Mesendoderm (in vitro differentiated cells): ENCODE results near the gene ZNF584. TPM values are rescaled to one million over a fixed set of nuclear protein-coding genes. Genes with fewer than 3 reads are reported as not detected.
A peak's percentile ranks its signal among the peaks of the same experiment; 100 is the strongest.

Experiments used
- DNase-seq: peaks from one replicate; pipeline ENCODE4 v3.0.0; 2013
- H2AK5ac ChIP-seq: 2 replicates; pipeline ENCODE4 v1.6.1; 2013; ENCODE audit warnings: low read length, inconsistent platforms
- H2BK120ac ChIP-seq: 2 replicates; pipeline ENCODE4 v1.6.1; 2013; ENCODE audit warnings: low read depth, mild to moderate bottlenecking, low read length, moderate library complexity, mixed read lengths
- H2BK15ac ChIP-seq: replicated peaks from 2 replicates; pipeline ENCODE4 v1.6.1; 2013; ENCODE audit warnings: low read depth, mild to moderate bottlenecking, moderate library complexity
- H2BK5ac ChIP-seq: 2 replicates; pipeline ENCODE4 v1.6.1; 2013; ENCODE audit warnings: low read length, inconsistent platforms
- H3K18ac ChIP-seq: 2 replicates; pipeline ENCODE4 v1.6.1; 2013; ENCODE audit warnings: mild to moderate bottlenecking, low read length, mixed read lengths
- H3K23ac ChIP-seq: one replicate; pipeline ENCODE4 v1.6.1; 2013; ENCODE audit warnings: low read length
- H3K27ac ChIP-seq: 2 replicates; pipeline ENCODE4 v1.5.1; 2013; ENCODE audit warnings: low read depth, mild to moderate bottlenecking, inconsistent platforms, low read length, moderate library complexity
- H3K27me3 ChIP-seq: 2 replicates; pipeline ENCODE4 v1.6.1; 2013; ENCODE audit warnings: low read length, control low read depth, mild to moderate bottlenecking, inconsistent platforms; ENCODE audit not compliant: insufficient read depth, poor library complexity
- H3K36me3 ChIP-seq: 2 replicates; pipeline ENCODE4 v1.6.1; 2013; ENCODE audit warnings: low read length, inconsistent platforms; ENCODE audit not compliant: control insufficient read depth, insufficient read depth
- H3K4ac ChIP-seq: one replicate; pipeline ENCODE4 v1.6.1; 2013; ENCODE audit warnings: low read depth, mild to moderate bottlenecking, low read length, moderate library complexity
- H3K4me1 ChIP-seq: 2 replicates; pipeline ENCODE4 v1.6.1; 2013; ENCODE audit warnings: low read depth, low read length, inconsistent platforms; ENCODE audit not compliant: control insufficient read depth
- H3K4me2 ChIP-seq: 2 replicates; pipeline ENCODE4 v1.6.1; 2013; ENCODE audit warnings: low read length
- H3K4me3 ChIP-seq: 2 replicates; pipeline ENCODE4 v1.5.1; 2013; ENCODE audit warnings: mild to moderate bottlenecking, low read length
- H3K56ac ChIP-seq: one replicate; pipeline ENCODE4 v1.6.1; 2013; ENCODE audit warnings: low read length
- H3K79me1 ChIP-seq: 2 replicates; pipeline ENCODE4 v1.6.1; 2013; ENCODE audit warnings: low read length, inconsistent platforms
- H3K79me2 ChIP-seq: 2 replicates; pipeline ENCODE4 v1.6.1; 2013; ENCODE audit warnings: mild to moderate bottlenecking, low read length; ENCODE audit not compliant: control insufficient read depth, insufficient read depth
- H3K9ac ChIP-seq: 2 replicates; pipeline ENCODE4 v1.6.1; 2013; ENCODE audit warnings: low read length, inconsistent platforms
- H4K5ac ChIP-seq: one replicate; pipeline ENCODE4 v1.6.1; 2013; ENCODE audit warnings: low read length
- H4K8ac ChIP-seq: one replicate; pipeline ENCODE4 v1.6.1; 2013; ENCODE audit warnings: low read depth, mild to moderate bottlenecking, control low read depth, low read length, moderate library complexity
- WGBS: extraction: QIAGEN DNeasy Blood & Tissue Kit; methylation state at CpG from one replicate; pipeline ENCODE4 v1.1.7; 2013; ENCODE audit warnings: low lambda C conversion rate, missing lambda C conversion rate; ENCODE audit not compliant: insufficient coverage; ENCODE audit errors: extremely low coverage; 5-methylcytosine and 5-hydroxymethylcytosine counted together
- polyA plus RNA-seq, 2 experiments: library from polyadenylated mRNA; stranded (reverse); fragments of 200-250 nt; gene quantifications; one replicate each; pipeline ENCODE4 v1.2.3, GENCODE V29; 2013

Gene ZNF584
- 2.0 TPM for polyA plus RNA-seq (2013, experiment 1 of 2)
- 1.9 TPM for polyA plus RNA-seq (2013, experiment 2 of 2)

GRCh38 chr19:58408152-58409009 lies at the start of gene ZNF584:
Gene ZNF584 (plus strand): TSS chr19:58408649. CDS start chr19:58409148, 499 bp downstream.
- H3K27me3 ChIP-seq: no peaks in the 10 kb centered on the region
- peak; percentile 97 for DNase-seq
- H3K4me3 ChIP-seq: peak within 1 kb of the TSS; percentile 93
- peak within 1 kb of the TSS; percentile 99 for H3K4me2 ChIP-seq
- H3K9ac ChIP-seq: peak within 1 kb of the TSS; percentile 95
- H4K5ac ChIP-seq: no peak within 1 kb of the TSS
- no peak within 1 kb of the TSS for H2BK15ac ChIP-seq
- H3K36me3 ChIP-seq: no peaks in the 10 kb centered on the region
- H3K56ac ChIP-seq: peak within 1 kb of the TSS; percentile 99
- WGBS: no CpG with 5 or more reads among the region's 100 CpGs
- H2AK5ac ChIP-seq: no peak within 1 kb of the TSS
- H3K4me1 ChIP-seq: peaks cover 4% of the 10 kb centered on the region
- peak within 1 kb of the TSS; percentile 4 for H3K4ac ChIP-seq
- H3K23ac ChIP-seq: peak within 1 kb of the TSS; percentile 80
- peak within 1 kb of the TSS; percentile 31 for H3K18ac ChIP-seq
- H4K8ac ChIP-seq: no peak within 1 kb of the TSS
- H3K79me1 ChIP-seq: no peaks in the 10 kb centered on the region
- H3K27ac ChIP-seq: peak within 1 kb of the TSS; percentile 51
- H2BK5ac ChIP-seq: no peak within 1 kb of the TSS
- no peak within 1 kb of the TSS for H2BK120ac ChIP-seq
- no peaks in the 10 kb centered on the region for H3K79me2 ChIP-seq

GRCh38 chr19:58361900-58362271 lies 46.6 kb upstream of the ZNF584 start:
- H3K79me2 ChIP-seq: no peaks in the 10 kb centered on the region
- peak overlapping the region; percentile 12 for H2BK5ac ChIP-seq
- peak overlapping the region; percentile 92 for H3K4me2 ChIP-seq
- peak overlapping the region; percentile 98 for H3K4me3 ChIP-seq
- H4K8ac ChIP-seq: peak overlapping the region; percentile 82
- H3K4me1 ChIP-seq: no peaks in the 10 kb centered on the region
- H3K18ac ChIP-seq: no peak overlapping the region
- no peaks in the 10 kb centered on the region for H3K36me3 ChIP-seq
- WGBS: no CpG with 5 or more reads among the region's 28 CpGs
- H3K4ac ChIP-seq: no peak overlapping the region
- no peak overlapping the region for H2BK120ac ChIP-seq
- H3K79me1 ChIP-seq: no peaks in the 10 kb centered on the region
- H3K27me3 ChIP-seq: no peaks in the 10 kb centered on the region
- peak overlapping the region; percentile 87 for H3K27ac ChIP-seq
- no peak overlapping the region for H2BK15ac ChIP-seq
- peak overlapping the region; percentile 99 for H3K56ac ChIP-seq
- peak; percentile 80 for DNase-seq
- peak overlapping the region; percentile 17 for H2AK5ac ChIP-seq
- no peak overlapping the region for H4K5ac ChIP-seq
- peak overlapping the region; percentile 91 for H3K23ac ChIP-seq
- H3K9ac ChIP-seq: peak overlapping the region; percentile 80

- H2BK120ac ChIP-seq: no peak within 1 kb of the TSS
Observed at GRCh38 chr19:58362272-58362994, 46.0 kb upstream of the ZNF584 start, which contains the start of gene ZNF497. Gene ZNF497 (minus strand): TSS chr19:58362751. CDS start chr19:58357635, 5,116 bp downstream.

GRCh38 chr19:58364146-58364545 lies 44.3 kb upstream of the ZNF584 start:
- Histone ChIP-seq H4K5ac (no peak overlapping the region), H4K8ac (no peak overlapping the region), H2AK5ac (no peak overlapping the region), H2BK120ac (no peak overlapping the region), H3K27me3 (no peaks in the 10 kb centered on the region), H3K4me1 (no peaks in the 10 kb centered on the region), H3K4me3 (no peak overlapping the region), H3K79me2 (no peaks in the 10 kb centered on the region), H3K4ac (no peak overlapping the region), H3K4me2 (no peak overlapping the region), H3K79me1 (no peaks in the 10 kb centered on the region), H2BK5ac (no peak overlapping the region), H3K18ac (no peak overlapping the region), H2BK15ac (no peak overlapping the region), H3K23ac (no peak overlapping the region), H3K36me3 (no peaks in the 10 kb centered on the region), H3K27ac (no peak overlapping the region), H3K9ac (no peak overlapping the region), H3K56ac (no peak overlapping the region)
- no CpG with 5 or more reads among the region's 5 CpGs for WGBS
- no peak for DNase-seq

More at GRCh38 chr19:58362272-58362994, 46.0 kb upstream of the ZNF584 start, which contains the start of gene ZNF497:
- Histone ChIP-seq H4K5ac (peak within 1 kb of the TSS; percentile 98), H3K27me3 (no peaks in the 10 kb centered on the region), H3K4ac (no peak within 1 kb of the TSS), H3K4me2 (peak within 1 kb of the TSS; percentile 92), H3K79me2 (no peaks in the 10 kb centered on the region), H3K27ac (peak within 1 kb of the TSS; percentile 87), H3K9ac (peak within 1 kb of the TSS; percentile 80), H3K79me1 (no peaks in the 10 kb centered on the region), H3K23ac (peak within 1 kb of the TSS; percentile 91), H2BK5ac (peak within 1 kb of the TSS; percentile 12), H3K4me3 (peak within 1 kb of the TSS; percentile 98), H3K36me3 (no peaks in the 10 kb centered on the region), H2BK15ac (no peak within 1 kb of the TSS), H4K8ac (peak within 1 kb of the TSS; percentile 82), H2AK5ac (peak within 1 kb of the TSS; percentile 17), H3K18ac (peak within 1 kb of the TSS; percentile 69), H3K56ac (peak within 1 kb of the TSS; percentile 99), H3K4me1 (no peaks in the 10 kb centered on the region)
- peak; percentile 98 for DNase-seq
- no CpG with 5 or more reads among the region's 74 CpGs for WGBS

- peak; percentile 34 for DNase-seq
- Histone ChIP-seq H2BK5ac (no peak overlapping the region), H3K27me3 (no peaks in the 10 kb centered on the region), H3K9ac (no peak overlapping the region), H3K79me2 (no peaks in the 10 kb centered on the region), H2AK5ac (no peak overlapping the region), H4K5ac (no peak overlapping the region), H3K79me1 (no peaks in the 10 kb centered on the region), H3K4ac (no peak overlapping the region), H3K36me3 (no peaks in the 10 kb centered on the region), H3K4me3 (no peak overlapping the region), H4K8ac (no peak overlapping the region), H2BK15ac (no peak overlapping the region), H2BK120ac (no peak overlapping the region), H3K23ac (no peak overlapping the region), H3K4me2 (no peak overlapping the region), H3K56ac (no peak overlapping the region), H3K27ac (no peak overlapping the region), H3K18ac (no peak overlapping the region), H3K4me1 (no peaks in the 10 kb centered on the region)
- no CpG with 5 or more reads among the region's 32 CpGs for WGBS
Observed at GRCh38 chr19:58366585-58367430, 41.6 kb upstream of the ZNF584 start.
